GM21528 (cell line): ENCODE results near the gene SLC2A11.
"Not testable (repeated sequence)": the region's sequence is repeated elsewhere in the genome, so short reads cannot be mapped to it uniquely, and the experiment has no call there.

Experiments
- ATAC-seq: cut with Tn5 transposase; IDR thresholded peaks from one replicate; pipeline ENCODE4 v1.9.1; 2021; ENCODE audit warnings: mild to moderate bottlenecking, moderate library complexity; ENCODE audit not compliant: unreplicated experiment, low FRiP score

Gene SLC2A11

DNA sequence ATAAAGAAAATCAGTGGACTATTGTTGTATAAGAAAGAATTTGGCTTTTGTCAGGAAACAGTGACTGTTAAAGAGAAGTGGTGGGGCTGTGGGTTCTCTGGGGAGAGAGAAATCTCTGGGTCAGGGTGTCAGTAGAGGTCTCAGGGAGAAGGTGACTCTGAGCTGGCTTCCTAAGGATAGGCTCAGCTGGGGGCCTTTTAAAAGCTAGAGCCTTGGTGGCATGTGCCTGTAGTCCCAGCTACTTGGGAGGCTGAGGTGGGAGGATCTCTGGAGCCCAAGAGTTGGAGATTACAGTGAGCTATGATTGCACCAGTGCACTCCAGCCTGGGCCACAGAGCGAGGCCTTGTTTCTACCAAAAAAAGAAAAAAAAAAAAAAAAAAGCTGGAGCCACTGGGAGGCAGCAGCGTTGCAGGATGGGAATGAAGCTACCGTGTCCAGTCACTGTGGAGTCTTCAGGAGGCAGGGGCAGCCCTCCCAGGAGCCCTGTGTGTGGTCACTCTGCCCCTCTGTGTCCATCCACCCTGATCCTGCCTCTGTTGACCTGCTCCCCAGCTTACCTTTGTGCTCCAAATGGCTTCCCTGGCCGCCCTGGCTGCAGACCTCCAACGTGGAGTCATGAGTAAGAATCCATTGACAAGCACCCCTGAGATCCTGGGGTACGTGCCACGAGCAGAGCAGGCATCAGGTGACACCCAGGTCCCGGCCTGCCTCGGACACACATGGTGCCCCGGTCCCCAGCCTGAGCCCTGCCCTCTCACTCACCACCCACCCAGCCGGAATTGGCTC lies 31.1 kb downstream of the SLC2A11 start:
- ATAC-seq, result no peak

DNA sequence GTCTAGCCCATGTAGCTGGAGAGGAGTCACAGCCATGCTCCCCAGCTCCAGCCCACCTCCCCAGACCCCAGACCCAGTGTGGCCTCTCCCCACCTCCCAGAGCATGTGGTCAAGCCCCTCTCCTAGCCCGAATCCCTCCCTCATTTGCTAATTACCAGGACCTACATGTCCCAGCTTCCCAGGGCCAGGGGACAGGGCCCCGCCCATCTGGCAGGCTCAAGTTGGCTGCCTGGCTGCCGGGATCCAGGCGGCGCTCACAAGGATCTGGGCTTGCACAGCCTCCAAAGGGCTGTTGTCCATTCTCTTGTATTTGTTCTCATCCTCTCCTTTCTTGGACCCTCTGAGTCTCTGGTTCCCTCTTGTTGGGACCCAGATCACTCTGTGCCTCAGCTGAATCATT lies 31.9 kb downstream of the SLC2A11 start:
- ATAC-seq, result no peak

DNA sequence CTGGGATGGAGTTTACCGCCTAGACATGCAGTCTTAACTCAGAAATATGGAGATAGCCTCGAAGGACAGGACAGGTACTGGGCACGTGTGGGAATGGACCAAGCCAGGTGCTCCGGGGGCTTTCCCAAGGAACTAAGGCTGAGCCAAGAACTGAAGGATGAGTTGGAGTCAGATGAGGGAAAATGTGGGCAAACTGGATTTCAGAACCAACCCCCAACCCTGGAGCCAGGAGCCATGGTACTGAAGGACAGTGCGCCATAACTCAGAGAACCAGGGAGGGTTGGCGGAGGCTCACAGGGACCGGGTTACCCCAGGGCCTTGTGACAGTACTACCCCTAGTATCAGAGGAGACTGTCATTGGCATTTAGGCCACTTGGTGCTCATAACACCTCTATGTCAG lies 34.1 kb downstream of the SLC2A11 start:
- ATAC-seq, result no peak

DNA sequence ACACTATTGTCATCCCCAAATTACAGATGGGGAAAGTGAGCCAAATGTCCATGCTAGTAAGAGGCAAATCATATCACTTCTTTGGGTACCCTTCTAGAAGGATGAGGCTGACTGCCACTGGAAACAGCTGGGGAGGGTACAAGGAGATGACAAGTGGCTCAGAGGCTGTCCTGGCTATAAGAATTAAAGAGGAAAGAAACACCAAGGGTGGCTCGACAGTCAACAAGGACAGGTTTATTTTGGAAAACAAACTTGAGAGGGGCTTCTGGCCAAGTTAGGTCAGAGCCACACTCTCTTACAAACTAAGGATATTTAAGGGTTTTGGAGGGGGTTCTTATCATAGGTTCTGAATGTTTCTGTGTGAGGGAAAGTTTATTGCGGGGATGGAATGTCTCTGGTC lies 34.5 kb downstream of the SLC2A11 start:
- no peak for ATAC-seq

DNA sequence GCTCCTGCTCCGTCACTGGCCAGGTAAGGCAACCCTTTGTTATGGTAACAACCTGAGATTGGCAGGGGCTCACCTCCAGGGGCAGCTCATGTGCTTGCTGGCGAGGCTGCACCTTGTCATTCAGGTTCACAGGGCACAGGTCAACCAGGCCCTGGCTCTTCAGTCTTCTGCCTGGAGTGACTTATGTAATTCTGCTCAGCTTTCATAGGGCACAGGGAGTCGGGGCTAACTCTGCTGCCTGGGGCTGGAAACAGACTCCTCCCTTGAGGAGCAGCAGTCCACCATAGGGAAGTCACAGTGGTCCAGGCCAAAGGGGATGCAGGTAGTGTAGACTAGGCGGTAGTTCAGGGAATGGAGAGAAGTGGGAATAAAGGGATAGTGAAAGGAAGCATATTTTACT lies 35.0 kb downstream of the SLC2A11 start:
- no peak for ATAC-seq

DNA sequence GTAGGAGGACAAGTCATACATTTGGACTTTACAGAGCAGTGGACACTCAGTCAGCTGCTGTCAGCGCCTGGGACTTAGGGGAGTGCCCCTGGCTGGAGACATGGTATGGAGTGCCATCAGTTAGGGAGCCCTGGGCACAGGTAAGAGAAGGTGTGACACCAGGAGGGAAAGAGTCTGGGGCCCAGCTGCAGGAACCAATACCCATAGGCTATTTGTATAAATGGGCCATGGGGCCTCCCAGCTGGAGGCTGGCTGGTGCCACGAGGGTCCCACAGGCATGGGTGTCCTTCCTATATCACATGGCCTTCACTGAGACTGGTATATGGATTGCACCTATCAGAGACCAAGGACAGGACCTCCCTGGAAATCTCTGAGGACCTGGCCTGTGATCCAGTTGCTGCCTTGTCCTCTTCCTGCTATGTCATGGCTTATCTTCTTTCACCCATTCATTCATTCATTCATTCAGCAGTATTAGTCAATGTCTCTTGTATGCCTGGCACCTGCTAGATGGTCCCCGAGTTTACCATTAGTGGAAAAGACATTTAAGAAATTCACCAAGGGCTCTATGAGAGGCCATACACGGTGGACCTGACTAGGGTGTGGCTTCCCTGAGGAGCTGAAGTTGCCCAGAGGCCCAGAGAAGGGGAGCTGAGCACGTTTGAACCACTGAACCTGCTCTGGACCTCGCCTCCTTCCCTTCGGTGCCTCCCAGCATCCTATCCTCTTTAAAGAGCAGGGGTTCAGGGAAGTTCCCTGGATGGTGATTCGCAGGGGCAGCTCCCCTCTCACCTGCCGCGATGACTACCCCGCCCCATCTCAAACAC lies 35.7 kb downstream of the SLC2A11 start:
- no peak for ATAC-seq

DNA sequence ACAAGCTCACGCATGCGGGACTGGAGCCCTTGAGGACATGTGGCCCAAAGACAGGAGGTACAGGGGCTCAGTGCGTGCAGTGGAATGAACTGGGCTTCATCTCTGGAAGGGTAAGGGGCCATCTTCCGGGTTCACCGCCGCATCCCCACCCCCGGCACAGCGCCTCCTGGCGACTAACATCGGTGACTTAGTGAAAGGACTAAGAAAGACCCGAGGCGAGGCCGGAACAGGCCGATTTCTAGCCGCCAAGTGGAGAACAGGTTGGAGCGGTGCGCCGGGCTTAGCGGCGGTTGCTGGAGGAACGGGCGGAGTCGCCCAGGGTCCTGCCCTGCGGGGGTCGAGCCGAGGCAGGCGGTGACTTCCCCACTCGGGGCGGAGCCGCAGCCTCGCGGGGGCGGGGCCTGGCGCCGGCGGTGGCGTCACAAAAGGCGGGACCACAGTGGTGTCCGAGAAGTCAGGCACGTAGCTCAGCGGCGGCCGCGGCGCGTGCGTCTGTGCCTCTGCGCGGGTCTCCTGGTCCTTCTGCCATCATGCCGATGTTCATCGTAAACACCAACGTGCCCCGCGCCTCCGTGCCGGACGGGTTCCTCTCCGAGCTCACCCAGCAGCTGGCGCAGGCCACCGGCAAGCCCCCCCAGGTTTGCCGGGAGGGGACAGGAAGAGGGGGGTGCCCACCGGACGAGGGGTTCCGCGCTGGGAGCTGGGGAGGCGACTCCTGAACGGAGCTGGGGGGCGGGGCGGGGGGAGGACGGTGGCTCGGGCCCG lies 36.5 kb downstream of the SLC2A11 start, which contains the start of gene MIF:
TSS of gene MIF (plus strand) at position 439 of the 765 bp plus-strand sequence. CDS start at position 531, 92 bp downstream.
- peak; percentile 80 for ATAC-seq

DNA sequence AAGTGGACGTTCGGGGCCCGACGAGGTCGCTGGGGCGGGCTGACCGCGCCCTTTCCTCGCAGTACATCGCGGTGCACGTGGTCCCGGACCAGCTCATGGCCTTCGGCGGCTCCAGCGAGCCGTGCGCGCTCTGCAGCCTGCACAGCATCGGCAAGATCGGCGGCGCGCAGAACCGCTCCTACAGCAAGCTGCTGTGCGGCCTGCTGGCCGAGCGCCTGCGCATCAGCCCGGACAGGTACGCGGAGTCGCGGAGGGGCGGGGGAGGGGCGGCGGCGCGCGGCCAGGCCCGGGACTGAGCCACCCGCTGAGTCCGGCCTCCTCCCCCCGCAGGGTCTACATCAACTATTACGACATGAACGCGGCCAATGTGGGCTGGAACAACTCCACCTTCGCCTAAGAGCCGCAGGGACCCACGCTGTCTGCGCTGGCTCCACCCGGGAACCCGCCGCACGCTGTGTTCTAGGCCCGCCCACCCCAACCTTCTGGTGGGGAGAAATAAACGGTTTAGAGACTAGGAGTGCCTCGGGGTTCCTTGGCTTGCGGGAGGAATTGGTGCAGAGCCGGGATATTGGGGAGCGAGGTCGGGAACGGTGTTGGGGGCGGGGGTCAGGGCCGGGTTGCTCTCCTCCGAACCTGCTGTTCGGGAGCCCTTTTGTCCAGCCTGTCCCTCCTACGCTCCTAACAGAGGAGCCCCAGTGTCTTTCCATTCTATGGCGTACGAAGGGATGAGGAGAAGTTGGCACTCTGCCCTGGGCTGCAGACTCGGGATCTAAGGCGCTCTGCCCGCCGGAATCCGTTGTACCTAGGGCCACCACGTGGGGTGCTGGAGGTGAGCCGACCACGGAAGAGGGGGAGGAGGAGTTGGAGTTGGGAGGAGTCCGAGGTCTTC lies 37.3 kb downstream of the SLC2A11 start:
- peak; percentile 13 for ATAC-seq

DNA sequence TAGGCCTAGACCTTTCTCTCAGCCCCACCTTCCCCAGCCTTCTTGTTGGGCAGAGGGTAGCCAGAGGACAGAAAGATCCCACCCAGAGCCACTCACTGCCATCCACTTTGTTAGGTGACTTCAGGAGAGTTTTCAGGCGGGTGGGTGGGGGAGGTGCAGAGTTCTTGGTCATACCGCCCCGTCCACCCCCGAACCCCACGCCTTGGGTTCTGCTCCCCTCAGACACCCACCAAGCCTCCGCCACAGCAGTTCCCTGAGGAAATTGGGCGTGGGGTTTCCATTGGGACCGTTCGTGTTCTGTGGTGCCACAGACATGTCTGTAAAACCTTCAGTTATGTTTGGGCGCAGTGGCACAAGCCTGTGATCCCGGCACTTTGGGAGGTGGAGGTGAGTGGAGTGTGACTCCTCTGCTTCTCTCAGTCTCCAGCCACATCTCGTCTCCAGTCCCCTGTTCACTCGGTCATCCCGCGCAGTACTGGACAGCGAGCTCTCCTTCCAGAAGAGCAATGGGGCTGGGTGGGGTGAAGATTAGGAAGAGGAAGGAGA lies 38.0 kb downstream of the SLC2A11 start:
- no peak for ATAC-seq

DNA sequence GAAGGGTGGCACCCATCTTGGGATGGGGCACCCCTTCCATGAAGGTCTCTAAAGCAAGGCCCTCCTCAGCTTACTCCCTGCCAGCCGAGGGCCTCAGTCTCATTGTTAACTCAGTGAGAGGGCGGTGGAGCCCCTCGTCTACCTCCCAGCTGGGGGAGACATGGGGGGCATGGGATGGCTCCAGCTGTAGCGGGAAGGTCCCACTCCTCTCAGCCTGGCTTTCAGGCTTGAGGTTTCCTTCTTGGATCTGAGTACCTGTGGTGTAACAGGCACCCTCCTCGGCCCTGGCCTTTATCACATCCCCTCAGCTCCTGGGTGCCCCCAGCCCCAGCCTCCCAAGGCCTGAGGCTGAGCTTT lies 38.5 kb downstream of the SLC2A11 start:
- ATAC-seq, result no peak

DNA sequence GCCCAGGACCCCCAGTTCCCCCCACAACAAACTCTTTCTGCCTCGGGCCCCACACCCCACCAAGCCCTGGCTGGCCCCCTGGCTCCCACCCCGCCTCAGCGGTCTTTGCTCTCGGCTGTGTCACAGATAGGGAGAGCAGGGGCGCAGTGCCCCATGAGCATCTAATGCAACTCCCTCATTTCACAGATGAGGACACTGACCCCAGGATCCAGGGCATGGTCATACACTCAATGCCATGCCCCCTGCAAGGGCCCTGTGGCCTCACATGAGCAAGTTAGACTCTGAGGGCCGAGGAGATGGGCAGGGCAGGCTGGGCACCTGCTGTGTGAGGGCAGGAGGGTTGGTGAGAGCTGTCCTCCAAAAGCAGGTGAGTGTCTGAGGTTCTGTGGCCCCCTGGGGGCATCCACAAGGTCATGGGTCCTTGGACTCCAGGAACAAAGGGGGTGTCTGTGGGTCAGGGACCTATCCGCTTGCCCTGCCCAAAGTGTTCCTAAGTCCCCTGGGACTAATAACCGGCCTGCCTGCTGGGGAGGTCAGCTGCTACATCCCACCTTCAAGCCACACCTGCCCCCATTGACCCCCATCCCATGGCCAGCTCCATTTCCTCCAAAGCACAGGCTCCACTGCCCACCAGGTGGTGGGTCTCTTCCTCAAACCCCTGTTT lies 39.0 kb downstream of the SLC2A11 start:
- ATAC-seq, result no peak

DNA sequence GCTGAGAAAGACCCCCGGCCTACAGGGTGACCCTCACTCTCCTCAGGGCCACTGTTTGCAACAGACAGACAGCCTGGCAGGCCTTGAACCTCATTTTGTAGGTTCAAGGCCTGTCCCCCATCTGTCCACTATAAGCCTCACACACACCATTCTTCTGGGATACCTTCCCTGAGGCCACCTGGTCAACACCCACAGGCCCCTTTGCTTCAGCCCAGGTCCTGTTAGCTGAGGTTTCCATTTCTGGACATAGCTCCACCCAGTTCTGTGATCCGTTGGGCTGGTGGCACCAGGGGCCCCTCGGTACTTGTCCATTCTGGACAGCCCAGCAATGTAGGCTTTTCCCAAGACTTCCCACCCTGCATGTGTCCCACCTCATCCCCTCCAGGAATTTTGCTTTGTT lies 39.6 kb downstream of the SLC2A11 start:
- ATAC-seq, result no peak

DNA sequence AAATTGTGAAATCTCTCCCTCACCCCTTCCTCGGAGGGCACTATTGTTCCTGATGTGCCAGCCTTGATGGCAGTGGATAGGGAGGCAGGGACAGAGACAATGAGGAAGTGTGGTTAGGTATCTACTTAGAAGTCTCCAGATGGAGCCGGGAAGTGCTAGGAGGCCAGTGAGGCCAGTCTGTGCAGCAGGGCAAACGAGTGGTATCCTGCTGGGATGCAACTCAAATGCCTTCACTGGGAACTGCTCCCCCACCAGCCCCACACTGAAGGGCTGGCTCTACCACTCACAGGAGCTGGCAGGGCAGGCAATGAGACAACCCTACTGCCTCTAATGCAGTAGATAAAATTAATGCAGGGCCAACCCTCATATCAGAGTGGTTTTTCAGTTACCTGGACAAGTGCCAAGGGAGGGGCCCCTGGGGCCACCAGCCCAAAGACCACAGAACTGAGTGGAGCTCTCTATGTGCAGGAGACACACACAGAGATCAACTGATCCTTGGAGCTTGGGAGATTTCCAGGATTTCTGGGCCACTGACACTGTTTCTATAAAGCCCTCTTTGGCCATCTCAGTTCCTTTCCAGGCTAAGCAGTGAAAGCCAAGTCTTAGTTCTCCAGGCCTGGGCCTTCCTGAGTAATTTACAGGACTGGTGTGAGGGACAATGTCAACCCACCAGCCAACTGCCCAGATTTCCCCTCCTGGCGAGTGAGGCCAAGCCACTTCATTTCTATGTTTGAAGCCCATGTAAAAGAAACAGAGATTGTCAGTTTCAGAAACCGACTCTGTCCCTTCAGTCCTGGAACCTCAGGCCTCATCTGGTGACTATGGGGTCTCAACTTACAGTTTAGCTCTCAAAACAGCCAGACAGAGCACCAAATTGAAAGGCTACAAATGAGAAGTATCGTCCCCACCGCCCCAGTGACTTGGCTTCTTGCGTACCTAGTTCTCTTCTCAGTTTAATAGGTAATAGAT lies 40.6 kb downstream of the SLC2A11 start:
- ATAC-seq, result no peak

DNA sequence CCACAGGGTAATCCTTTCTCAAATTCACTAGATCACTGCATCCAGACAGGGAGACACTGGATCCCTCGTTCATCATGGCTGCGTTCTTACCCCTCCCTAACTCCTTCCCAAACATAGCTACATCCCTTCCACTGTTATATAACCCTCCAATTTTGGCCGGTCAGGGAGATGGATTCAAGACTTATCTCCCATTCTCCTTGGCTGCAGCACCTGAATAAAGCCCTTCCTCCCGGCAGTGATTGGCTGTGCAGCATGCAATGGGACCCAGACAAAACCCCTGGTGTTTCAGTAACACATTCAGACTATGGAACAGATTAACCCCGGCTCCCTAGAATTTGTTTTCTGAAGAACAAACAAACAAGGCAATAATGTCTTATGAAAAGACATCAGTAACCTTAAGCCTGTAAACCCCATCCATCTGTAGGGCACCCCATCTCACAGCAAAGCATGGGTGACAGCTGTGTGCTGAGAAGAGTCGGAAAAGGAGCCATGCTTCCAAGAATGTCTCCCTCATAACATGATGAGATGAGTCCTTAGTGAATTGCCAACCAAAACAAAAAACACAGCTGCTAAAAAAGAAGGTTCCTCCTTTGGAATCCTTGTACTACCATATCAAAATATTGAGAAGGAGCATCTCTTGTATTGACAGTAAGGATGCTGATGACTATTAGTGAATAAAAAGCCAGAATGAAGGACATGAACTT lies 41.5 kb downstream of the SLC2A11 start:
- no peak for ATAC-seq

DNA sequence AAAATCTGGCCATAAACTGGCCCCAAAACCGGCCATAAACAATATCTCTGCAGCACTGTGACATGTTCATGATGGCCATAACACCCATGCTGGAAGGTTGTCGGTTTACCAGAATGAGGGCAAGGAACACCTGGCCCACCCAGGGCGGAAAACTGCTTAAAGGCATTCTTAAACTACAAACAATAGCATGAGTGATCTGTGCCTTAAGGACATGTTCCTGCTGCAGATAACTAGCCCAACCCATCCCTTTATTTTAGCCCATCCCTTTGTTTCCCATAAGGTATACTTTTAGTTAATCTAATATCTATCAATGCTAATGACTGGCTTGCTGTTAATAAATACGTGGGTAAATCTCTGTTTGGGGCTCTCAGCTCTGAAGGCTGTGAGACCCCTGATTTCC lies 42.6 kb downstream of the SLC2A11 start:
- ATAC-seq, result not testable (repeated sequence)

DNA sequence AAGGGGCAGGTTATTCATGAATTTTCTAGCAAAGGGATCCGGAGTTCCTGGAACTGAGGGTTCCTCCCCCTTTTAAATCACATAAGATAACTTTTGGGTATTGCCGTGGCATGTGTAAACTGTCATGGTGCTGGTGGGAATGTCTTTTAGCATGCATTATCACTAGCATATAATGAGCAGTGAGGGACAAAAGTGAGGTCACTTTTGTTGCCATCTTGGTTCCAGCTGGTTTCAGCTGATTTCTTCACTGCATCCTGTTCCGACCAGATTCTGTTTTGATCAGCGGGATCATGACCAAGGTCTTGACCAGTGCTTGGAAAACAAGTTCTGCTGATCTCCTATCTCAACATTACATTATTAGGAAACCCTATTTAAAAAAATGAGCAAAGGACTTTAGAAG lies 43.9 kb downstream of the SLC2A11 start:
- no peak for ATAC-seq

DNA sequence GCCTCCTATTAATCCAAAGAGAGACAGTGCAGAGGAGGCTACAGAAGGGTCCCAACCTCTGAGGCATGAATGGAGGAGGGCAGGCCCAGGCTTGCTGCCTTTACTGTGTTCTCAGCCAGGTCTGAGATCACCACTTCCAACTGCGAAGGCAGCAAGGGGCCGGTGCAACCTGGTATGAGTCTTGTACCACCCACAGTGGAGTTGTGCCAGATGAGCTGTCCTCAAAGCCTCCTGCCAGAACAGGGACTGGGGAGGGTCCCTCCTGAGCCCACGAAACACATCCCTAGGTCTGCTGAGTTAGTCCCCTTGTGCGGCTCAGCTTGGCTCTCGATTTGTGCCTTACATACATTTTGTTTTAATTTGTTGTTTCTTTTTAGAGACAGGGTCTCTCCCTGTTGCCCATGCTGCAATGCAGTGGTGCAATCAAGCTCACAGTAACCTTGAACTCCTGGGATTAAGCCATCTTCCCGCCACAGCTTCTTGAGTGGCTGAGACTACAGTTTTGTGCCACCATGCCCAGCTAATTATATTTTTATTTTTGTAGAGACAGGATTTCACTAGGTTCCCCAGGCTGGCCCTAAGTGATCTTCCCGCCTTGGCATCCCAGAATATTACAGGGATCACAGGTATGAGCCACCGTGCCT lies 45.8 kb downstream of the SLC2A11 start:
- ATAC-seq, result no peak
